Neural cell (in vitro differentiated cells): Measurements from ENCODE around the gene OSBPL2. TPM values are rescaled to one million over a fixed set of nuclear protein-coding genes. Genes with fewer than 3 reads are reported as not detected.

Experiments used
- H2AFZ ChIP-seq: fragments of 200-600, 300-800 bp; sonication (generic), shearing (Covaris generic); 2 replicates; pipeline ENCODE4 v1.6.0; 2014; ENCODE audit warnings: low read depth, mild to moderate bottlenecking, antibody characterized with exemption, low read length, moderate library complexity
- H3F3A ChIP-seq: fragments of 200-600 bp; shearing (Covaris generic); 2 replicates; pipeline ENCODE4 v1.6.1; 2016; ENCODE audit warnings: mild to moderate bottlenecking, moderate library complexity, mixed read lengths, antibody characterized with exemption, low read length; ENCODE audit not compliant: insufficient read depth, poor library complexity, severe bottlenecking
- H3K27ac ChIP-seq: fragments of 200-600, 300-800 bp; sonication (generic), shearing (Covaris generic); 2 replicates; pipeline ENCODE4 v1.5.1; 2014; ENCODE audit warnings: mild to moderate bottlenecking, low read length, moderate library complexity
- H3K27me3 ChIP-seq: fragments of 300-800, 200-600 bp; sonication (generic), shearing (Covaris generic); 2 replicates; pipeline ENCODE4 v1.6.0; 2014; ENCODE audit warnings: mild to moderate bottlenecking, low read depth, low read length, moderate library complexity; ENCODE audit not compliant: insufficient read depth
- H3K36me3 ChIP-seq: fragments of 300-800, 200-600 bp; sonication (generic), shearing (Covaris generic); 2 replicates; pipeline ENCODE4 v1.5.1; 2014; ENCODE audit warnings: mild to moderate bottlenecking, antibody characterized with exemption, low read length, moderate library complexity; ENCODE audit not compliant: insufficient read depth
- H3K4me2 ChIP-seq: fragments of 300-800, 200-600 bp; sonication (generic), shearing (Covaris generic); 2 replicates; pipeline ENCODE4 v1.6.0; 2014; ENCODE audit warnings: mild to moderate bottlenecking, low read length
- H3K4me3 ChIP-seq: fragments of 300-800, 200-600 bp; sonication (generic), shearing (Covaris generic); 2 replicates; pipeline ENCODE4 v1.5.1; 2014; ENCODE audit warnings: mild to moderate bottlenecking, low read length, moderate library complexity
- H3K79me2 ChIP-seq: fragments of 200-600 bp; shearing (Covaris generic); replicated peaks from 2 replicates; pipeline ENCODE4 v1.6.0; 2014; ENCODE audit warnings: mild to moderate bottlenecking, low read length, moderate library complexity; ENCODE audit not compliant: insufficient read depth
- H3K9ac ChIP-seq: fragments of 300-800, 200-600 bp; sonication (generic), shearing (Covaris generic); 2 replicates; pipeline ENCODE4 v1.6.1; 2016; ENCODE audit warnings: mild to moderate bottlenecking, low read length, mixed read lengths
- H3K9me2 ChIP-seq: fragments of 200-600 bp; shearing (Covaris generic); 2 replicates; pipeline ENCODE4 v1.6.1; 2016; ENCODE audit warnings: mild to moderate bottlenecking, low read length, mixed read lengths; ENCODE audit not compliant: insufficient read depth
- H3K9me3 ChIP-seq: fragments of 200-600, 300-800 bp; sonication (generic), shearing (Covaris generic); 2 replicates; pipeline ENCODE4 v1.6.1; 2016; ENCODE audit warnings: mild to moderate bottlenecking, mixed run types, low read length, moderate library complexity, mixed read lengths
- H4K20me1 ChIP-seq: fragments of 200-600 bp; shearing (Covaris generic); 2 replicates; pipeline ENCODE4 v1.6.1; 2016; ENCODE audit warnings: mild to moderate bottlenecking, mixed run types; ENCODE audit not compliant: insufficient read depth
- EP300 ChIP-seq: fragments of 450-650 bp; conservative IDR thresholded peaks from 2 replicates; pipeline ENCODE4 v1.6.1; 2014; ENCODE audit warnings: antibody characterized with exemption, mild to moderate bottlenecking, moderate library complexity; ENCODE audit not compliant: poor library complexity, severe bottlenecking
- EZH2 ChIP-seq: fragments of 200-600, 300-800 bp; shearing (Covaris generic), sonication (generic); IDR thresholded peaks from 2 replicates; pipeline ENCODE4 v1.6.1; 2014; ENCODE audit warnings: antibody characterized with exemption, low read length, borderline replicate concordance, mild to moderate bottlenecking; ENCODE audit not compliant: insufficient read depth, poor library complexity, severe bottlenecking
- MXI1 ChIP-seq: fragments of 450-650 bp; conservative IDR thresholded peaks from 2 replicates; pipeline ENCODE4 v1.6.1; 2014; ENCODE audit warnings: antibody characterized with exemption, mild to moderate bottlenecking; ENCODE audit not compliant: poor library complexity, severe bottlenecking
- POLR2AphosphoS5 ChIP-seq: IDR thresholded peaks from 2 replicates; pipeline ENCODE4 v1.6.1; 2012
- REST ChIP-seq: IDR thresholded peaks from 2 replicates; pipeline ENCODE4 v1.6.1; 2012; ENCODE audit warnings: borderline replicate concordance
- SMC3 ChIP-seq: fragments of 450-650 bp; conservative IDR thresholded peaks from 2 replicates; pipeline ENCODE4 v1.6.1; 2014; ENCODE audit warnings: antibody characterized with exemption, mild to moderate bottlenecking, moderate library complexity; ENCODE audit not compliant: poor library complexity
- TAF1 ChIP-seq: IDR thresholded peaks from 2 replicates; pipeline ENCODE4 v1.6.1; 2012; ENCODE audit warnings: low read depth
- polyA plus RNA-seq: library from polyadenylated mRNA; depleted of rRNA; stranded (reverse); fragments of >200 nt; gene quantifications from 2 replicates; pipeline ENCODE4 v1.2.3, GENCODE V29; 2014
- TF ChIP-seq, protein P1 (sequence below): fragments of 450-650 bp; IDR thresholded peaks from 2 replicates; pipeline ENCODE4 v1.5.1; 2014; ENCODE audit warnings: antibody characterized with exemption, mild to moderate bottlenecking, moderate library complexity; ENCODE audit not compliant: poor library complexity, severe bottlenecking

OSBPL2 gene
- polyA plus RNA-seq, 1 donor from 2014 or later = 41.5 TPM

DNA sequence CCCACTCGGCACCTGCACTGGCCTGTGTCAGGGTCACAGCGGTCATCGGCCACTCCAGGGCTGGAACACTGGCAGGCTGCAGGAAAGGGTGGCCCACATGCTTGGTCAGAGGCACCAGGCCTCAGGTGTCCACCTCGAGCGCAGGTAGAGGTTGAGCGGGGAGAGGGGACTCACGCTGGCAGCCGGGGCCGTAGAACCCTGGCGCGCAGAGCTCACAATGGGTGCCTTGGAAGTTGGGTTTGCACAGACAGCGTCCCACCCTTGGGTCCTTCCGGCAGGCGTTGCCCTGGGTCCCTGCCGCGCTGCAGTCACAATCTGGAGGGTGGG lies 99.9 kb downstream of the OSBPL2 start:
- H3K4me2 ChIP-seq = no peak overlapping the region
- TF ChIP-seq SMC3 (no peak), TAF1 (no peak), MXI1 (no peak), POLR2AphosphoS5 (no peak), EP300 (no peak)
- TF ChIP-seq, protein P1, sequence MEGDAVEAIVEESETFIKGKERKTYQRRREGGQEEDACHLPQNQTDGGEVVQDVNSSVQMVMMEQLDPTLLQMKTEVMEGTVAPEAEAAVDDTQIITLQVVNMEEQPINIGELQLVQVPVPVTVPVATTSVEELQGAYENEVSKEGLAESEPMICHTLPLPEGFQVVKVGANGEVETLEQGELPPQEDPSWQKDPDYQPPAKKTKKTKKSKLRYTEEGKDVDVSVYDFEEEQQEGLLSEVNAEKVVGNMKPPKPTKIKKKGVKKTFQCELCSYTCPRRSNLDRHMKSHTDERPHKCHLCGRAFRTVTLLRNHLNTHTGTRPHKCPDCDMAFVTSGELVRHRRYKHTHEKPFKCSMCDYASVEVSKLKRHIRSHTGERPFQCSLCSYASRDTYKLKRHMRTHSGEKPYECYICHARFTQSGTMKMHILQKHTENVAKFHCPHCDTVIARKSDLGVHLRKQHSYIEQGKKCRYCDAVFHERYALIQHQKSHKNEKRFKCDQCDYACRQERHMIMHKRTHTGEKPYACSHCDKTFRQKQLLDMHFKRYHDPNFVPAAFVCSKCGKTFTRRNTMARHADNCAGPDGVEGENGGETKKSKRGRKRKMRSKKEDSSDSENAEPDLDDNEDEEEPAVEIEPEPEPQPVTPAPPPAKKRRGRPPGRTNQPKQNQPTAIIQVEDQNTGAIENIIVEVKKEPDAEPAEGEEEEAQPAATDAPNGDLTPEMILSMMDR = no peak
- no peaks in the 10 kb centered on the region for H3K9me3 ChIP-seq
- no peaks in the 10 kb centered on the region for H3K27me3 ChIP-seq
- H3K79me2 ChIP-seq = no peaks in the 10 kb centered on the region
- H3F3A ChIP-seq = no peaks in the 10 kb centered on the region
- no peaks in the 10 kb centered on the region for H3K9me2 ChIP-seq
- no peaks in the 10 kb centered on the region for H4K20me1 ChIP-seq
- no peak overlapping the region for H3K9ac ChIP-seq
- H3K36me3 ChIP-seq = no peaks in the 10 kb centered on the region
- no peak overlapping the region for H3K27ac ChIP-seq
- H3K4me3 ChIP-seq = no peak overlapping the region
- H2AFZ ChIP-seq = no peak overlapping the region

GRCh38 chr20:62339647-62340062 lies 101.3 kb downstream of the OSBPL2 start:
- H3F3A ChIP-seq = no peaks in the 10 kb centered on the region
- no peak for TF ChIP-seq EP300
- no peak for TF ChIP-seq SMC3
- TF ChIP-seq POLR2AphosphoS5 = no peak
- TF ChIP-seq, protein P1 = no peak
- TF ChIP-seq REST = no peak
- TF ChIP-seq EZH2 = no peak
- H3K27ac ChIP-seq = no peak overlapping the region
- no peaks in the 10 kb centered on the region for H3K27me3 ChIP-seq
- no peaks in the 10 kb centered on the region for H4K20me1 ChIP-seq
- no peak overlapping the region for H3K4me2 ChIP-seq
- no peak overlapping the region for H3K9ac ChIP-seq
- H3K79me2 ChIP-seq = no peaks in the 10 kb centered on the region
- H2AFZ ChIP-seq = no peak overlapping the region
- no peaks in the 10 kb centered on the region for H3K36me3 ChIP-seq
- no peak overlapping the region for H3K4me3 ChIP-seq
- H3K9me2 ChIP-seq = no peaks in the 10 kb centered on the region
- H3K9me3 ChIP-seq = no peaks in the 10 kb centered on the region
